ENCODE data around the gene OR6C75.
"Not testable (repeated sequence)": the region's sequence is repeated elsewhere in the genome, so short reads cannot be mapped to it uniquely, and the experiment has no call there.

The OR6C75 gene

GRCh38 chr12:55362675-55363074 lies at the start of gene OR6C75:
Gene OR6C75 (plus strand): TSS chr12:55362975. CDS start chr12:55365111, 2,136 bp downstream.
- Histone ChIP-seq H3K9me3 (ENCODE audit: low read length) (no peaks in the 10 kb centered on the region), H3K27me3 (ENCODE audit: control insufficient read depth in 1 of 2, insufficient read depth in 2 of 2, low read length in 2 of 2) (no peaks in the 10 kb centered on the region), H3K4me1 (ENCODE audit: insufficient read depth, low read length) (no peaks in the 10 kb centered on the region), H3K9ac (ENCODE audit: low read length) (no peak within 1 kb of the TSS), H3K36me3 (ENCODE audit: insufficient read depth, low read length) (no peaks in the 10 kb centered on the region), H3K4me3 (ENCODE audit: low read depth in 1 of 2, low read length in 2 of 2) (no peak within 1 kb of the TSS), H3K27ac (ENCODE audit: low read depth, low read length) (no peak within 1 kb of the TSS)

- no peaks in the 10 kb centered on the region for H3K4me1 ChIP-seq (ENCODE audit: insufficient read depth, low read length)
- H3K4me3 ChIP-seq (ENCODE audit: low read depth in 1 of 2, low read length in 2 of 2) = no peak within 1 kb of the TSS
- no peak within 1 kb of the TSS for H3K27ac ChIP-seq (ENCODE audit: low read depth, low read length)
- H3K27me3 ChIP-seq (ENCODE audit: control insufficient read depth in 1 of 2, insufficient read depth in 2 of 2, low read length in 2 of 2) = no peaks in the 10 kb centered on the region
- no peaks in the 10 kb centered on the region for H3K36me3 ChIP-seq (ENCODE audit: insufficient read depth, low read length)
- no peak within 1 kb of the TSS for H3K9ac ChIP-seq (ENCODE audit: low read length)
- H3K9me3 ChIP-seq (ENCODE audit: low read length) = no peaks in the 10 kb centered on the region
Measured at GRCh38 chr12:55314043-55314442, 48.7 kb upstream of the OR6C75 start, which contains the start of gene OR6C1. Gene OR6C1 (plus strand): TSS chr12:55314343. CDS start chr12:55320600, 6,257 bp downstream.

GRCh38 chr12:55320201-55320600 lies 42.6 kb upstream of the OR6C75 start:
- H3K9ac ChIP-seq (ENCODE audit: low read length) = no peak overlapping the region
- H3K4me3 ChIP-seq (ENCODE audit: low read depth in 1 of 2, low read length in 2 of 2) = no peak overlapping the region
- H3K9me3 ChIP-seq (ENCODE audit: low read length) = no peaks in the 10 kb centered on the region
- H3K27ac ChIP-seq (ENCODE audit: low read depth, low read length) = no peak overlapping the region
- H3K27me3 ChIP-seq (ENCODE audit: control insufficient read depth in 1 of 2, insufficient read depth in 2 of 2, low read length in 2 of 2) = no peaks in the 10 kb centered on the region
- no peaks in the 10 kb centered on the region for H3K4me1 ChIP-seq (ENCODE audit: insufficient read depth, low read length)
- H3K36me3 ChIP-seq (ENCODE audit: insufficient read depth, low read length) = no peaks in the 10 kb centered on the region

GRCh38 chr12:55325801-55326200 lies 37.0 kb upstream of the OR6C75 start:
- not testable (repeated sequence) for H3K9me3 ChIP-seq (ENCODE audit: low read length); H3K4me1 ChIP-seq (ENCODE audit: insufficient read depth, low read length); H3K27ac ChIP-seq (ENCODE audit: low read depth, low read length); H3K27me3 ChIP-seq (ENCODE audit: control insufficient read depth in 1 of 2, insufficient read depth in 2 of 2, low read length in 2 of 2); H3K4me3 ChIP-seq (ENCODE audit: low read depth in 1 of 2, low read length in 2 of 2); H3K36me3 ChIP-seq (ENCODE audit: insufficient read depth, low read length); H3K9ac ChIP-seq (ENCODE audit: low read length)

GRCh38 chr12:55330446-55330845 lies 32.3 kb upstream of the OR6C75 start, which contains the start of gene OR6C3:
Gene OR6C3 (plus strand): TSS chr12:55330746. CDS start chr12:55331701, 955 bp downstream.
- H3K4me1 ChIP-seq (ENCODE audit: insufficient read depth, low read length) = no peaks in the 10 kb centered on the region
- no peaks in the 10 kb centered on the region for H3K36me3 ChIP-seq (ENCODE audit: insufficient read depth, low read length)
- no peak within 1 kb of the TSS for H3K9ac ChIP-seq (ENCODE audit: low read length)
- no peaks in the 10 kb centered on the region for H3K9me3 ChIP-seq (ENCODE audit: low read length)
- no peaks in the 10 kb centered on the region for H3K27me3 ChIP-seq (ENCODE audit: control insufficient read depth in 1 of 2, insufficient read depth in 2 of 2, low read length in 2 of 2)
- no peak within 1 kb of the TSS for H3K4me3 ChIP-seq (ENCODE audit: low read depth in 1 of 2, low read length in 2 of 2)
- no peak within 1 kb of the TSS for H3K27ac ChIP-seq (ENCODE audit: low read depth, low read length)

DNA sequence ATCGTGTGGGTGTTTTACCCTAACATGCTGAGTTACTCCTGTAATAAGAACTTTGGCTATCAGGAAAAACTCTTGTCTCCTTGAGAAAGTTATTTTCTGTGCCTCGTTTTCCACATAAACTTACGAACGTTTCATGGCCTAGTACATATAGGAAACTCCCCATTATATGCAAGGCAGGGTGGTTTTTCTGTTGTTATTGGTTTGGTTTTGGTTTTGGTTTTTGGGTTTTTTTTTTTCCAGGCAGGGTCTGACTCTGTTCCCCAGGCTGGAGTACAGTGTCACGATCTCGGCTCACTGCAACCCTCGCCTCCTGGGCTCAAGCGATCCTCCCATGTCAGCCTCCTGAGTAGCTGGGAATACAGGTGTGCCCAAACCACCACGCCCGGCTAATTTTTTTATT lies 26.8 kb upstream of the OR6C75 start:
- no peaks in the 10 kb centered on the region for H3K4me1 ChIP-seq (ENCODE audit: insufficient read depth, low read length)
- H3K4me3 ChIP-seq (ENCODE audit: low read depth in 1 of 2, low read length in 2 of 2) = no peak overlapping the region
- no peaks in the 10 kb centered on the region for H3K9me3 ChIP-seq (ENCODE audit: low read length)
- H3K9ac ChIP-seq (ENCODE audit: low read length) = no peak overlapping the region
- no peak overlapping the region for H3K27ac ChIP-seq (ENCODE audit: low read depth, low read length)
- no peaks in the 10 kb centered on the region for H3K36me3 ChIP-seq (ENCODE audit: insufficient read depth, low read length)
- no peaks in the 10 kb centered on the region for H3K27me3 ChIP-seq (ENCODE audit: control insufficient read depth in 1 of 2, insufficient read depth in 2 of 2, low read length in 2 of 2)

- not testable (repeated sequence) for H3K4me3 ChIP-seq (ENCODE audit: low read depth in 1 of 2, low read length in 2 of 2); H3K9ac ChIP-seq (ENCODE audit: low read length); H3K36me3 ChIP-seq (ENCODE audit: insufficient read depth, low read length)
Measured at GRCh38 chr12:55355338-55355737, 7.4 kb upstream of the OR6C75 start.

DNA sequence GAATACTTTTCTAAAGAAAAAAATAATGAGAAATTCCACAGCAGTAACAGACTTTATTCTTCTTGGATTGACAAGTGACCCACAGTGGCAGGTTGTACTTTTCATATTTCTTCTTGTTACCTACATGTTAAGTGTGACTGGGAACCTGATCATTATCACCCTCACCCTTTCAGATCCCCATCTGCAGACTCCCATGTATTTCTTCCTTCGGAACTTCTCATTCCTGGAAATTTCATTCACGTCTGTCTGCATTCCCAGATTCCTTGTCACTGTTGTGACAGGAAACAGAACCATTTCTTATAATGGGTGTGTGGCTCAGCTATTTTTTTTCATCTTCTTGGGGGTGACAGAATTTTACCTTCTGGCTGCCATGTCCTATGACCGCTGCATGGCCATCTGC lies 2.3 kb downstream of the OR6C75 start:
- no peaks in the 10 kb centered on the region for H3K36me3 ChIP-seq (ENCODE audit: insufficient read depth, low read length)
- H3K9ac ChIP-seq (ENCODE audit: low read length) = no peak overlapping the region
- H3K27ac ChIP-seq (ENCODE audit: low read depth, low read length) = no peak overlapping the region
- no peak overlapping the region for H3K4me3 ChIP-seq (ENCODE audit: low read depth in 1 of 2, low read length in 2 of 2)
- no peaks in the 10 kb centered on the region for H3K9me3 ChIP-seq (ENCODE audit: low read length)
- H3K4me1 ChIP-seq (ENCODE audit: insufficient read depth, low read length) = no peaks in the 10 kb centered on the region
- no peaks in the 10 kb centered on the region for H3K27me3 ChIP-seq (ENCODE audit: control insufficient read depth in 1 of 2, insufficient read depth in 2 of 2, low read length in 2 of 2)

More at GRCh38 chr12:55355338-55355737, 7.4 kb upstream of the OR6C75 start:
- not testable (repeated sequence) for H3K27me3 ChIP-seq (ENCODE audit: control insufficient read depth in 1 of 2, insufficient read depth in 2 of 2, low read length in 2 of 2); H3K9me3 ChIP-seq (ENCODE audit: low read length); H3K27ac ChIP-seq (ENCODE audit: low read depth, low read length); H3K4me1 ChIP-seq (ENCODE audit: insufficient read depth, low read length)

- Histone ChIP-seq H3K9ac (ENCODE audit: low read length) (no peak overlapping the region), H3K27ac (ENCODE audit: low read depth, low read length) (no peak overlapping the region), H3K4me1 (ENCODE audit: insufficient read depth, low read length) (no peaks in the 10 kb centered on the region), H3K9me3 (ENCODE audit: low read length) (no peaks in the 10 kb centered on the region), H3K36me3 (ENCODE audit: insufficient read depth, low read length) (no peaks in the 10 kb centered on the region), H3K27me3 (ENCODE audit: control insufficient read depth in 1 of 2, insufficient read depth in 2 of 2, low read length in 2 of 2) (no peaks in the 10 kb centered on the region), H3K4me3 (ENCODE audit: low read depth in 1 of 2, low read length in 2 of 2) (no peak overlapping the region)
Measured at GRCh38 chr12:55372521-55372920, 9.7 kb downstream of the OR6C75 start.

- no peaks in the 10 kb centered on the region for H3K4me1 ChIP-seq (ENCODE audit: insufficient read depth, low read length)
- no peak overlapping the region for H3K27ac ChIP-seq (ENCODE audit: low read depth, low read length)
- H3K9ac ChIP-seq (ENCODE audit: low read length) = no peak overlapping the region
- no peaks in the 10 kb centered on the region for H3K27me3 ChIP-seq (ENCODE audit: control insufficient read depth in 1 of 2, insufficient read depth in 2 of 2, low read length in 2 of 2)
- no peaks in the 10 kb centered on the region for H3K9me3 ChIP-seq (ENCODE audit: low read length)
- no peak overlapping the region for H3K4me3 ChIP-seq (ENCODE audit: low read depth in 1 of 2, low read length in 2 of 2)
- no peaks in the 10 kb centered on the region for H3K36me3 ChIP-seq (ENCODE audit: insufficient read depth, low read length)
Measured at GRCh38 chr12:55385891-55386290, 23.1 kb downstream of the OR6C75 start.

DNA sequence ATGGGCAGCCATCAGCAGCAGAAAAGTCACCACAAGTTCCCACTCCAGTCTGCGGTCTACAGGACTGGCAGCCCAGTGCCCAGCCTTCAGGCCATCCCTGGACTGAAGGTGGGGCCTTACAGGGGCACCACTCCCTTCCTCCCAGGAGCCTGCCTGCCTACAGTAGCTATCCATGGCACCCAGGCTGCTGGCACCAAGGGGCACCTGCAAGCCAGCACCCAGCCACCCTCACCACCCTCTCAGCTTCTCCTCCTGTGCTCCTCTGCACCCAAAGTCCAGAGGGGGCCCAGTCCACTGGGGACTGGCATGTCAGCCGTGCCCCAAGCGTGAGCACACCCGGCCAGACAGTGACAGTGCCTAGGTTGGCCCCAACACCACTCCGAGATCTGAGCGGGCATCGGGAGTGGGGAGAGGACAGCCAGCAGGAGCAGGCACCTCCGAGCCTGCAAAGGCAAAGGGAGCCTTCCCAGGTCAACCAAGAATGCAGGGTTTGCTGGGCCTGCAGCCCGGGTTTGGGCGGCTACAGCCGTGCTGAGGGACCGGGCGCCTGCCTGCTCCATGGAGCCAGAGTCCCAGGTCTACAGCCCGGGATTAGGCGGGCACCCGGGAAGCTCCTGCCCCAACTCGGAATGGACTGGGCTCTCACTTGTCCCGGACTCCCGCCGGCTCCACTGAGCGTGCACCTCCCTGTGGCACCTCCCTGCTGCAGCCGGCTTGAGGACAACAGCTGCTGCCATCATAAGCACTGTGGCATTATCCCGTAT lies 29.4 kb downstream of the OR6C75 start:
- Histone ChIP-seq H3K4me1 (ENCODE audit: insufficient read depth, low read length) (no peaks in the 10 kb centered on the region), H3K4me3 (ENCODE audit: low read depth in 1 of 2, low read length in 2 of 2) (no peak overlapping the region), H3K36me3 (ENCODE audit: insufficient read depth, low read length) (no peaks in the 10 kb centered on the region), H3K9me3 (ENCODE audit: low read length) (no peaks in the 10 kb centered on the region), H3K9ac (ENCODE audit: low read length) (no peak overlapping the region), H3K27ac (ENCODE audit: low read depth, low read length) (no peak overlapping the region), H3K27me3 (ENCODE audit: control insufficient read depth in 1 of 2, insufficient read depth in 2 of 2, low read length in 2 of 2) (no peaks in the 10 kb centered on the region)

- no peaks in the 10 kb centered on the region for H3K27me3 ChIP-seq (ENCODE audit: control insufficient read depth in 1 of 2, insufficient read depth in 2 of 2, low read length in 2 of 2)
- no peak overlapping the region for H3K4me3 ChIP-seq (ENCODE audit: low read depth in 1 of 2, low read length in 2 of 2)
- no peaks in the 10 kb centered on the region for H3K9me3 ChIP-seq (ENCODE audit: low read length)
- no peaks in the 10 kb centered on the region for H3K4me1 ChIP-seq (ENCODE audit: insufficient read depth, low read length)
- H3K9ac ChIP-seq (ENCODE audit: low read length) = no peak overlapping the region
- H3K36me3 ChIP-seq (ENCODE audit: insufficient read depth, low read length) = no peaks in the 10 kb centered on the region
- no peak overlapping the region for H3K27ac ChIP-seq (ENCODE audit: low read depth, low read length)
Measured at GRCh38 chr12:55396326-55396725, 33.6 kb downstream of the OR6C75 start.

Measured in muscle layer of colon (tissue), 2 donors.